Measurements from ENCODE around the gene AUP1.

DNA sequence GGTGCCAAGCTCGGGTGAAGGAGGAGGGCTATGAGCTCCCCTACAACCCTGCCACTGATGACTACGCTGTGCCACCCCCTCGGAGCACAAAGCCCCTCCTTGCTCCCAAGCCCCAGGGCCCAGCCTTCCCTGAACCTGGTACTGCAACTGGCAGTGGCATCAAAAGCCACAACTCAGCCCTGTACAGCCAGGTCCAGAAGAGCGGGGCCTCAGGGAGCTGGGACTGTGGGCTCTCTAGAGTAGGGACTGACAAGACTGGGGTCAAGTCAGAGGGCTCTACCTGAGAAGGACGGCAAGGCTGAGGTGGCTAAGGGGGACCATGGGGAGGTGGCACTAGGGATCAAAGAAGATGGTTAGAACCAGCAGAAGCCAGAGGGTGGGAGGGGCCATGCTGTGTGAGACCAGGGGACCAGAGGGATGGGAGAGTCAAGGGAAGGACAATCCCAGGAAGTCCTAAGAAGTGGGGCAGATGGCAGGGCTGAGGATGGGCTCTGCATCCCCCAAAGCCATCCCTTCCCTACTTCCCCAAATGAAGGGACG, 27.4 kb upstream of the AUP1 start:
- TF ChIP-seq POLR2A (IDR thresholded peaks at IDR 0.05): no peak
- TF ChIP-seq, protein P1, sequence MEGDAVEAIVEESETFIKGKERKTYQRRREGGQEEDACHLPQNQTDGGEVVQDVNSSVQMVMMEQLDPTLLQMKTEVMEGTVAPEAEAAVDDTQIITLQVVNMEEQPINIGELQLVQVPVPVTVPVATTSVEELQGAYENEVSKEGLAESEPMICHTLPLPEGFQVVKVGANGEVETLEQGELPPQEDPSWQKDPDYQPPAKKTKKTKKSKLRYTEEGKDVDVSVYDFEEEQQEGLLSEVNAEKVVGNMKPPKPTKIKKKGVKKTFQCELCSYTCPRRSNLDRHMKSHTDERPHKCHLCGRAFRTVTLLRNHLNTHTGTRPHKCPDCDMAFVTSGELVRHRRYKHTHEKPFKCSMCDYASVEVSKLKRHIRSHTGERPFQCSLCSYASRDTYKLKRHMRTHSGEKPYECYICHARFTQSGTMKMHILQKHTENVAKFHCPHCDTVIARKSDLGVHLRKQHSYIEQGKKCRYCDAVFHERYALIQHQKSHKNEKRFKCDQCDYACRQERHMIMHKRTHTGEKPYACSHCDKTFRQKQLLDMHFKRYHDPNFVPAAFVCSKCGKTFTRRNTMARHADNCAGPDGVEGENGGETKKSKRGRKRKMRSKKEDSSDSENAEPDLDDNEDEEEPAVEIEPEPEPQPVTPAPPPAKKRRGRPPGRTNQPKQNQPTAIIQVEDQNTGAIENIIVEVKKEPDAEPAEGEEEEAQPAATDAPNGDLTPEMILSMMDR (IDR thresholded peaks at IDR 0.05): no peak

All from esophagus squamous epithelium (tissue), 4 donors.